Mesenteric fat pad (tissue), 1 donor: ENCODE results near the gene MCTP2. TPM values are rescaled to one million over a fixed set of nuclear protein-coding genes. Genes with fewer than 3 reads are reported as not detected.

Experiments
- DNase-seq: peaks from one replicate; pipeline ENCODE4 v3.0.0-alpha.2; 2020; ENCODE audit warnings: low spot score
- total RNA-seq: library from RNA; stranded (reverse); fragmentation: NEBNext Ultra II Directional; extraction: Animal tissue kit (Norgen Biotek cat#: 25700); gene quantifications from one replicate; pipeline ENCODE4 v1.2.1, GENCODE V29; 2021
- donor health status: DM: yes; HTN: yes; CAD: no.

Gene MCTP2
- total RNA-seq, 1 donor from 2014 or later, result 11.0 TPM

DNA sequence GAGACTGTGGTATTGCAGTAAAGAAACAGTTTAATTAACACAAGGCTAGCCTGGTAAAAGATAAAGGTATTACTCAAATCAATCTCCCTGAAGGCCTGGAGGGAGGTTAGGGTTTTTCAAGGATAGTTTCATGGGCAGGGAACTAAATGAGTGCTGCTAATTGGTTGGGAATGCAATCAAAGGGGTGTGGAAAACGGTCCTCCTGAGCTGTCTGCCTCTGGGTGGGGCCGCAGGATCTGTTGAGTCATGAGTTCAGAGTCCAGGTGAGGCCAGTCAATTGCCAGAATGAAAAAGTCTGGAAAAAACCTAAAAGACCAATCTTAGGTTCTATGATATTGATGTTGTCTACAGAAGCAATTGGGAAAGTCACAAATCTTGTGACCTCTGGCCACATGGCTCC is 293.2 kb downstream of the MCTP2 start:
- DNase-seq, result no peak

DNA sequence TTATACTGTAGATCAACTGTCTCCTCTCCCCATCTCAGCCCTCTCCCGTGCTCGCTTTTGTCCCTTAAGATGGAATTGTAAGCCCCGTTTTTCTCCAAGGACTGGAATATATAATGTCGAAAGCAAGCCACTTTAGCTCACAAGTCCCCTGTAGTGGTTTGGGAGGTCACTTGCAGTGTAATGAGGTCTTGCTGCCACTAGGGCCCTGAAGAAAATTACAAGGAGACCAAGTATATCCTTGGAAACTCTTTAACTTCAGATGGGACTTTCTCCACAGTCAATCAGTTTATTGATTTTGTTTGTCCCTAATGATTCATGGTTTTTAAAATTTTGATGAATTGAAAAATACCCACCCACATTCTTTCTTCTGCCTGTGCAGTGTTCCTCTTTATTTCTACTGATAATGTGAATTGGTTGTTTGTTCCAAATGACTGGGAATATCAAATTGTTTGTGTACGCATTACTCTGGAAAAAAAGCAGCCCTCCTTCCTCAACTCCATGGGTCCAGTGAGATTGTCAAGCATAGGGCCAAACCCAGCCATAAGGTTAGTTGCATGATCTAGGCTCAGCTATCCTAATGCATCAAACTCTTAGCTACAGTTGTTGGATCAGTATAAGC is 294.8 kb downstream of the MCTP2 start:
- no peak for DNase-seq

DNA sequence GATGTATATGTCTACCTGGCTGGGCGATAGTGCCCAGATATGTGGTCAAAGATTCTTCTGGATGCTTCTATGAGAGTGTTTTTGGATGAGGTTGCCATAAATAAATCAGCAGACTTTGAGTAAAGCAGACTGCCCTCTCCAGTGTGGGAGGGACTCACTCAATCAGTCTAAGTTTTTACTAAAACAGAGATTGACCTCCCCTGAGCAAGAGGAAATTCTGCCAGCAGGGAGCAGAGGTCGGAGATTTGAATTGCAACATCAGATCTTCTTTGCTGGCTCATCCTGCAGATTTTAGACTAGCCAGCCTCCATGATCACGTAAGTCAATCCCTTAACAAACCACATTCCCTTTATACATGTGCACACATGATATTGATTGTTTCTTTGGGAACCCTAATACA is 300.9 kb downstream of the MCTP2 start:
- no peak for DNase-seq
